CD1c-positive myeloid dendritic cell (primary cell): ENCODE data around the gene ATP13A2.

Experiments used
- DNase-seq: peaks from one replicate; pipeline ENCODE4 v3.0.0-alpha.2; 2016; ENCODE audit errors: extremely low spot score

The ATP13A2 gene

DNA sequence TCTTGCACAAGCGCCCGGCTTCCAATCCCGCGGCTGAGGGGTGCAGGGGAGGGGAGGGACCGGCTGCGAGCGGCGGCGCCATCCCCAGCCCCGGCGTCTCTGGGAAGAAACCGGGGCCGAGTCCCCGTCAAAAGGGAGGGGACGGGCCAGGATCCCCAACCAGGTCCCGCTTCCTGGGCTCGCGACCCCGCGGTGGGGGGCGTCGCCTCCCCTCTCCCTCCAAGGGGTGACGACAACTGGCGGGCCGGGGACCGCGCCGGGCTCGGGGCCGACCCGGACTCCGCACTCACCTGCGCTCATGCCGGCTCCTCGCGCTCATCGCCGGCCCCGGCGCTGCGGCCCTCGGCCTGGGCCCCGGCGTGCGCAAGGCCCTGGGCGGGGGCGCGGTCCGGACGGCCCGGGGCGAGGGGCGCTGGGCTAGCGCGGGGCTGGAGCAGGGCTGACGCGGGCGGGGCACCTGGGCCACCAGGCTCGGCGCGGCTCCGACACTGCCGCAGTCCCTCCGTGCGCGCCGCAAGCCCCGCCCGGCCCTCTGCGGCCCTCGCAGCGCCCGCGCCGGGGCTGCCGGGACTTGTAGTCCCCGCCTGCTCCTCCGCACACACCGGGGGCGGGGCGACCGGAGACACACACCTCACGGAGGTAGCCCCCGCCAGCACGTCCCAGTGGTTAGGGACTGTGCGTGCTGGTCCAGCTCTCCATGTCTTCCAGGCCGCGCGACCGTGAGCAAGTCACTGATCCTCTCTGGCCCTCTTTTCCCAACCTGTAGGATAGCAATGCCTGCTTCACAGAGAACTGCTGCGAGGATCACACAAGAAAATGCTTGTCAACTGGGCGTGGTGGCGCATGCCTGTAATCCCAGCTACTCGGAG lies at the start of gene ATP13A2:
Gene ATP13A2, minus strand, starts transcription at position 490 of the 869 bp plus-strand sequence. Its CDS starts 190 bp downstream, at position 300.
- peak; percentile 81 for DNase-seq

- DNase-seq = peak; percentile 40
Measured at GRCh38 chr1:17061486-17061885, 49.8 kb upstream of the ATP13A2 start.

- DNase-seq = peak; percentile 42
Measured at GRCh38 chr1:17060306-17060749, 48.6 kb upstream of the ATP13A2 start.

GRCh38 chr1:17059391-17060305 lies 47.9 kb upstream of the ATP13A2 start:
- peak; percentile 77 for DNase-seq

GRCh38 chr1:17056551-17056950 lies 44.8 kb upstream of the ATP13A2 start:
- no peak for DNase-seq

- no peak for DNase-seq
Measured at GRCh38 chr1:17055801-17056200, 44.1 kb upstream of the ATP13A2 start.

DNA sequence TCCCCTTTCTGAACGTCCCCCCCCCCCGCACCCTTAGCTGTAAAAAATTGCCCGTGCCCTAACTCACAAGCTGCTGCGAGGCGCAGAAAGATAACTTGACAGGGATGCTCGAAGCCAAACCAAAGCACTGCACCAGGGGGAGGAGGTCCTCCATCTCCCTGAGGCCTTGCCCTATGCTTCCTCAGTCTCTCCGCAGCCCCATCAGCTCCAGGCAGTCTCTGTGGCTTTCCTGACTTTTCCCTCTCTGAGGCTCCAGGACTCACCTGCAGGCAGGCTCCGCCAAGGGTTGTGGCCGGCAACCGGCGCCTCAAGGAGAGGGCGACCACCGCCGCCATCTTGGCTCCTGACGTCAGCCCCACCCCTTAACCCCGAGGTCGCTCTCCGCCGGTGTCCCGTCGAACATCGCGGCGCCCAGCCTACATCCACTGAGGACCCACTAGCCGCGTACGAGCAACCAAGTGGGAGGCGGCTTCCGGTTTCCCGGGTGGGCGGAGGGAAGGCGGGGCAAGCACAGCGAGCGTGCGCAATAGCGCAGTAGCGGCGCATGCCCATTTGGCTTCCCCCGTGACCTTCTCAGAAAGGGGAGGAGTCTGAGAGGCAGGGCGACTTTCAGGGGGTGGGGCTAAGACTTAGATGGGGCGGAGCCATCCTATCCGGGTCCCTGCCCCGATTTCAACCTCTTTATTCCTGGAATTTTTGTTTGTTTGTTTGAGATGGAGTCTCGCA lies 42.1 kb upstream of the ATP13A2 start, which contains the start of gene SDHB:
Gene SDHB, minus strand, starts transcription at position 348 of the 726 bp plus-strand sequence. Its CDS starts 13 bp downstream, at position 335.
- DNase-seq = peak; percentile 99

GRCh38 chr1:17053086-17053684 lies 41.5 kb upstream of the ATP13A2 start:
- DNase-seq = peak; percentile 62

- DNase-seq = peak; percentile 47
Measured at GRCh38 chr1:17052641-17053040, 40.9 kb upstream of the ATP13A2 start.

GRCh38 chr1:17052038-17052437 lies 40.3 kb upstream of the ATP13A2 start:
- no peak for DNase-seq

GRCh38 chr1:17047924-17048323 lies 36.2 kb upstream of the ATP13A2 start:
- DNase-seq = no peak

DNA sequence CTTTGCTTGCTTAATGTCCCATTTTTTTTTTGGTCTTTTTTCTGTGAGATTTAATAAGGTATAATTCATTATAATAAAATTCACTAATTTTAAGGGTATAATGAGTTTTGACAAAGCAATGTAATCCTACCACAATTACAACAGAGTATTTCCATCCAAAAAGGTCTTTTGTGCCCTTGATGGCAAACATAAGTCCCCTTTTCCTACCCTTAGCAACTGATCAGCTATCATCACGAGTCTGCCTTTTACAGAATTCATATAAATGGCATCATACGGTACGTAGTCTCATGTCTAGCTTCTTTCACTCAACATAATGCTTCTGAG lies 34.6 kb upstream of the ATP13A2 start:
- DNase-seq = no peak

DNA sequence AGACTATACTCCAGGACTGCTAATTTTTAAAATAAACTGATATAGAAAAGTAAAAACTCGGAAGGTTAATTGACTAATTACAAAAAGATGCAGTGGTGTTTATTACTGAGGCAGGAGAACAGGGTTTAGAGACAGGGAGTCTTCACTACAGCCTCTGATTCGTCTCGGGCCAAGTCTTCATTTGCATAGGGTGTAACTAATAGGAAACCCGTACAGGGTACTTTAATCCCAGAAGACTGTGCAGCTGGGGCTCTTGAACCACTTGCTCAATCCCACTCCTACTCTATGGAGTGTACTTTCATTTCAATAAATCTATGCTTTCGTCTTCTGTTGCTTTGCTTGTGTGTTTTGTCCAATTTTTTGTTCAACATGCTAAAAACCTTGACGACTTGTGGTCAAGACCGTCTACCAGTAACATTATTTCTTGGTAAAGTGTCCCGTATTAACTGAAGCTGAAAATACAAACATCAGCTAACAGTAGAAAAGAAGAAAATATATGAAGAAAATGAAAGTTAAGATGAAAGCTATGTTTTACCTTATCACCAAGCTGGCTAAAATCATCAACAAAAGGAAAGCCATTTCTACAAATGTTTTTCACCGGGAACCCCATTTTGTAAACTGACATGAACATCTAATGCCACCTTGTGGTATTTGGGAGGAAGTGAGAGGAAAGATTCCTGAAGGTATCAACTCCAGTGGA lies 34.1 kb upstream of the ATP13A2 start:
- peak; percentile 59 for DNase-seq

DNA sequence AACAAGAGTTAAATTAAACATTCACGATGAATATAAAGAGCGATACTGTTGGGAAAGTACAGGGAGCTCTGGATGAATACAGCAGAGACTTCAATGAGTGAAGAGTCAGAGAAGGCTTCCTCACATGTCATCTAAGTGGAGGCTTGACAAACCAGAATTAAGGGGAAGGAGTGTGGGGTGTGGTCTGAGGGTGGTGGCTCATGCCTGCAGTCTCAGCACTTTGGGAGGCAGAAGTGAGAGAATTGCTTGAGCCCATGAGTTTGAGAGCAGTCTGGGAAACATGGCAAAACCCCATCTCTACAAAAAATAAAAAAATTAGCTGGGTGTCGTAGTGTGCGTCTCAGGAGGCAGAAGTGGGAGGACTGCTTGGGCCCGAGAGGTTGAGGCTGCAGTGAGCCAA lies 33.4 kb upstream of the ATP13A2 start:
- peak; percentile 89 for DNase-seq

- DNase-seq = no peak
Measured at GRCh38 chr1:17043676-17044075, 31.9 kb upstream of the ATP13A2 start.

DNA sequence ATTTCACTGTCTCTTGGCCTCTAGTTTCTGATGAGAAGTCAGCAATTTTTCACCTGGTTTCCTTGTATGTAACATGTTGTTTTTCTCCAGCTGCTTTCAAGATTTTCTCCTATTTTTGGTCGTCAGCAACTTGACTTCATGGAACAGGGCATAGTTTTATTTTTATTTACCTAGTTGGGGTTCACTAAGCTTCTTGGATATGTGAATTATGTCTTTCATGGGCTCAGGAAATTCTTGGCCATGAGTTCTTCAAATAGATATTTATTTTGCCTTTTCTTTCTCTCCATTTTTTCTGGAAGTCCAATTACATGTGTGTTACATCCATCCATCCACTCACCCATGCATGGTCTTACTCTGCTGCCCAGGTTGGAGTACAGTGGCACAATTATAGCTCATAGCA lies 28.4 kb upstream of the ATP13A2 start:
- DNase-seq = no peak

- no peak for DNase-seq
Measured at GRCh38 chr1:17039522-17039921, 27.8 kb upstream of the ATP13A2 start.

GRCh38 chr1:17033481-17033880 lies 21.8 kb upstream of the ATP13A2 start:
- no peak for DNase-seq

- DNase-seq = no peak
Measured at GRCh38 chr1:17032741-17033140, 21.0 kb upstream of the ATP13A2 start.

- no peak for DNase-seq
Measured at GRCh38 chr1:17031436-17031835, 19.7 kb upstream of the ATP13A2 start.

DNA sequence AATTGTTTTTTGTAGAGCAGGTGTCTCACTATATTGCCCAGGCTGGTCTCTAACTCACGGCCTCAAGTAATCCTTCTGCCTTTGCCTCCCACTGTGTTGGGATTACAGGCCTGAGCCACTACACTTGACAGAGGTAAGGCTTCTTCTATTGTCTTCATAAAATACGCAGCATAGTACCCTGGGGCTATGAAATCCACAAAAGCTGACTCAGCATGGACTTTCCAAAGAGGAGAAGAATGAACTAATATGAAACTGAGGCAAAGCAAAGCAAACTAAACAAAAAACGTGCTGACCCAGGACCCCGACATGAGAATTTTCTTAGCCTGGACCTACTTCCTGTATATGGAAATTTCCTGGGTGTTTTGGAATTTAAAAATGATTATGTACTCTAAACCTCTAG lies 18.5 kb upstream of the ATP13A2 start:
- no peak for DNase-seq
